Retinal pigment epithelial cell (primary cell): ENCODE data around the gene TBC1D22A.

Source experiments
- DNase-seq: peaks from one replicate; pipeline ENCODE4 v3.0.0-alpha.2; 2010; ENCODE audit warnings: low read depth
- H3K4me3 ChIP-seq: 2 replicates; pipeline ENCODE4 v1.5.1; 2011; ENCODE audit warnings: mild to moderate bottlenecking, low read length, control low read depth, moderate library complexity
- CTCF ChIP-seq: conservative IDR thresholded peaks from 2 replicates; pipeline ENCODE4 v1.5.1; 2011; ENCODE audit warnings: low read depth, low read length, control low read depth, inconsistent platforms

The TBC1D22A gene

GRCh38 chr22:47067911-47068625, 305.6 kb downstream of the TBC1D22A start:
- no peak for TF ChIP-seq CTCF
- no peak for DNase-seq
- H3K4me3 ChIP-seq = no peak overlapping the region

- no peak for TF ChIP-seq CTCF
- DNase-seq = no peak
- no peak overlapping the region for H3K4me3 ChIP-seq
Measured at GRCh38 chr22:47068626-47068996, 306.2 kb downstream of the TBC1D22A start.

GRCh38 chr22:47069270-47069669, 306.8 kb downstream of the TBC1D22A start:
- TF ChIP-seq CTCF = no peak
- DNase-seq = no peak
- H3K4me3 ChIP-seq = no peak overlapping the region

- no peak for DNase-seq
- TF ChIP-seq CTCF = no peak
- no peak overlapping the region for H3K4me3 ChIP-seq
Measured at GRCh38 chr22:47071078-47071806, 308.8 kb downstream of the TBC1D22A start.

GRCh38 chr22:47071807-47072641, 309.6 kb downstream of the TBC1D22A start:
- no peak overlapping the region for H3K4me3 ChIP-seq
- DNase-seq = no peak
- TF ChIP-seq CTCF = no peak

GRCh38 chr22:47072642-47072967, 310.2 kb downstream of the TBC1D22A start:
- no peak for TF ChIP-seq CTCF

More at GRCh38 chr22:47072642-47072967, 310.2 kb downstream of the TBC1D22A start:
- H3K4me3 ChIP-seq = no peak overlapping the region
- DNase-seq = no peak
